CD4-positive, CD25-positive, alpha-beta regulatory T cell (primary cell): ENCODE data around the gene AARS1. TPM values are rescaled to one million over a fixed set of nuclear protein-coding genes. Genes with fewer than 3 reads are reported as not detected.
"Not testable (repeated sequence)": the region's sequence is repeated elsewhere in the genome, so short reads cannot be mapped to it uniquely, and the experiment has no call there.

Experiments used
- ATAC-seq, 2 donors: fragments of 150-1000 bp; cut with Tn5 transposase; one replicate each; pipeline ENCODE4 v1.10.0; 2021; ENCODE audit warnings: low read depth in 2 of 2, moderate number of reproducible peaks in 2 of 2, moderate library complexity in 1 of 2
- DNase-seq, 3 donors: peaks; one replicate each; pipeline versions ENCODE4 v3.0.0 to v3.0.0-alpha.2; 2012 to 2022; ENCODE audit warnings: mixed read lengths in 1 of 3
- H3K27ac ChIP-seq: one replicate; pipeline ENCODE4 v1.7.0; 2013; ENCODE audit warnings: mild to moderate bottlenecking, low read length; ENCODE audit not compliant: insufficient read depth, poor library complexity, severe bottlenecking
- H3K27me3 ChIP-seq: one replicate; pipeline ENCODE4 v1.7.0; 2013; ENCODE audit warnings: low read length; ENCODE audit not compliant: control insufficient read depth, insufficient read depth
- H3K36me3 ChIP-seq: one replicate; pipeline ENCODE4 v1.7.0; 2013; ENCODE audit warnings: mild to moderate bottlenecking, low read length, moderate library complexity; ENCODE audit not compliant: control insufficient read depth, insufficient read depth
- H3K4me1 ChIP-seq: 2 replicates; pipeline ENCODE4 v1.7.0; 2013; ENCODE audit warnings: mild to moderate bottlenecking, low read length; ENCODE audit not compliant: insufficient read depth, control insufficient read depth, poor library complexity, severe bottlenecking
- H3K4me3 ChIP-seq: one replicate; pipeline ENCODE4 v1.7.0; 2013; ENCODE audit warnings: low read depth, mild to moderate bottlenecking, low read length, moderate library complexity
- H3K9me3 ChIP-seq, 2 experiments: 1 replicate in 1 of 2; 2 replicates in 1 of 2; pipeline ENCODE4 v1.7.0; 2013; ENCODE audit warnings: low read length in 2 of 2, mild to moderate bottlenecking in 1 of 2, moderate library complexity in 1 of 2; ENCODE audit not compliant: control insufficient read depth in 2 of 2
- H3K27ac Mint-ChIP-seq, 3 donors: one replicate each; pipeline ENCODE4 v1.8.0; 2020 to 2022; ENCODE audit warnings: mild to moderate bottlenecking in 3 of 3, mixed read lengths in 3 of 3, moderate library complexity in 2 of 3
- H3K27me3 Mint-ChIP-seq: one replicate; pipeline ENCODE4 v1.8.0; 2022; ENCODE audit warnings: mild to moderate bottlenecking, mixed read lengths
- H3K36me3 Mint-ChIP-seq: one replicate; pipeline ENCODE4 v1.8.0; 2020; ENCODE audit warnings: mixed read lengths
- H3K4me1 Mint-ChIP-seq, 4 donors: one replicate each; pipeline ENCODE4 v1.8.0; 2020 to 2022; ENCODE audit warnings: mixed read lengths in 4 of 4, mild to moderate bottlenecking in 1 of 4
- H3K4me3 Mint-ChIP-seq, 4 donors: one replicate each; pipeline ENCODE4 v1.8.0; 2020 to 2022; ENCODE audit warnings: mild to moderate bottlenecking in 4 of 4, mixed read lengths in 4 of 4, moderate library complexity in 3 of 4
- H3K9me3 Mint-ChIP-seq, 7 donors: one replicate each; pipeline ENCODE4 v1.8.0; 2020 to 2022; ENCODE audit warnings: mixed read lengths in 7 of 7, mild to moderate bottlenecking in 3 of 7, moderate library complexity in 2 of 7
- polyA plus RNA-seq, 4 donors: library from polyadenylated mRNA; unstranded; fragments of 300-500 nt; fragmentation: Illumina TruSeq; gene quantifications; one replicate each; pipeline ENCODE4 v1.2.3, GENCODE V29; 2021
- total RNA-seq: library from RNA; stranded (reverse); gene quantifications from one replicate; pipeline ENCODE4 v1.2.3, GENCODE V29; 2022

Gene AARS1
- total and polyA plus RNA-seq, 5 donors from 2014 or later, result 25.2 to 34.5 (median 30.1) TPM

DNA sequence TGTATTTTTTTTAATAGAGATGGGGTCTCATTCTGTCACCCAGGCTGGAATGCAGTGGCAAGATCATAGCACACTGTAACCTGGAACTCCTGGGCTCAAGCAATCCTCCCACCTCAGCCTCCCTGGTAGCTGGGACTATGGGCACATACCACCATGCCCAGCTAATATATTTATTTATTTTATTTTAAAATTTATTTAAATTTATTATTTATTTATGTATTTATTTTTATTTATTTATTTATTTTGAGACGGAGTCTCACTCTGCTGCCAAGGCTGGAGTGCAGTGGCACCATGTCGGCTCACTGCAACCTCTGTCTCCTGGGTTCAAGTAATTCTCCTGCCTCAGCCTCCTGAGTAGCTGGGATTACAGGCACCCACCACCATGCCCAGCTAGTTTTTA is 18.4 kb upstream of the AARS1 start:
- H3K4me1 Mint-ChIP-seq, result peaks cover 20 to 46% (median 28%) of the 10 kb centered on the region in 4 donors
- not testable (repeated sequence) for ATAC-seq, H3K4me3 Mint-ChIP-seq, H3K4me1 ChIP-seq, H3K36me3 ChIP-seq, H3K27me3 Mint-ChIP-seq, H3K27ac ChIP-seq, H3K9me3 ChIP-seq, H3K27ac Mint-ChIP-seq, H3K9me3 Mint-ChIP-seq, H3K4me3 ChIP-seq, H3K27me3 ChIP-seq, DNase-seq
- H3K36me3 Mint-ChIP-seq, result peaks cover 13% of the 10 kb centered on the region

DNA sequence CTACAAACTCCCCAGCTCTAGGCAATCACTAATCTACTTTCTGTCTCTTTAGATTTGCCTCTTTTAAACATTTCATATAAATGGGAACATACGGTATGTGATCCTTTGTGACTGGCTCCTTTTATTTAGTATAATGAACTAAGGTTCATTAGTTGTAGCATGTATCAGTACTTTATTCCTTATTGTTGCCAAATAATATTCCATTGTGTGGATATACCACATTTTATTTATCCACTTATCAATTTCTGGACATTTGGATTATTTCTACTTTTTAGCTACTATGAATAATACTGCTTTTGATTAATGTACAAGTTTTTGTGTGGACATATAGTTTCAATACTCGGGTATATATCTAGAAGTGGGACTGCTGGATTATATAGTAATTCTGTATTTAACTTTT is 17.6 kb upstream of the AARS1 start:
- no peaks in the 10 kb centered on the region for H3K27me3 ChIP-seq

DNA sequence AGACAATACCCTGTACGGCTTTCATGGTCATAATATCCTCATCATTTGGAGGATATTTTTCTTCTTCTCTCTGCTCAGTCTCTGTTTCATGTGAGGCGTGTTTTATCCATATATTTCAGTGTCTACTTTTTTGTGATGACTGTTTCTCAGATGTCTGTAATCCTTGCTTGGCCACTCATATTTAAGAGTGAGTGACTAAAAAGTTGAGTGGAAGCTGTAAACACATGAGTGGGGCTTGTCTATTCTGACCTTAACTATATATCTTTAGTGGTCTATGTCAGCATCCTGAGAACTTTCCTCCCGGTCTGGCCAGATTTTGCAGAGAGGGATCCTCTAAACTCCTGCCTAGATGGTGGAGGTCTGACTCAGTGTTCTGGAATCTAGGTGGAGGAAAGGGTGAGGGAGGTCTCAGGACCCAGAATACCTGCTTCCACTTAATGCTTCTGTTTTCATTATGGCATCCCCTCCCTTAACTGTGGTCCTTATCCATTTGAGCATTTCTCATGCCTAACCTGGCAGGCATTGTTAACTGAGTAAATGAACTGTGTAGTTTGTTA is 15.7 kb upstream of the AARS1 start:
- H3K4me1 ChIP-seq, result peaks cover 12% of the 10 kb centered on the region
- H3K27me3 ChIP-seq, result no peaks in the 10 kb centered on the region
- DNase-seq (no peak), ATAC-seq (no peak)
- peaks cover 28% of the 10 kb centered on the region for H3K36me3 Mint-ChIP-seq
- peak overlapping the region in 2 of 4 donors; percentile 54 to 77 for H3K4me3 Mint-ChIP-seq
- peaks cover 0 to 9% (median 3%) of the 10 kb centered on the region in 7 donors for H3K9me3 Mint-ChIP-seq
- peaks cover 35 to 69% (median 50%) of the 10 kb centered on the region in 4 donors for H3K4me1 Mint-ChIP-seq
- no peaks in the 10 kb centered on the region for H3K27me3 Mint-ChIP-seq
- peaks cover 17% of the 10 kb centered on the region for H3K36me3 ChIP-seq
- H3K27ac Mint-ChIP-seq, result peak overlapping the region in 1 of 3 donors; percentile 15
- H3K4me3 ChIP-seq, result no peak overlapping the region
- no peak overlapping the region for H3K27ac ChIP-seq
- H3K9me3 ChIP-seq, result peaks cover 0 to 6% of the 10 kb centered on the region in 2 experiments

More for the DNA sequence above, 17.6 kb upstream of the AARS1 start:
- Mint-ChIP-seq H3K36me3 (peaks cover 15% of the 10 kb centered on the region), H3K4me3 (no peak overlapping the region), H3K27ac (peak overlapping the region in 1 of 3 donors; percentile 2), H3K27me3 (no peaks in the 10 kb centered on the region), H3K4me1 (peaks cover 25 to 50% (median 34%) of the 10 kb centered on the region in 4 donors), H3K9me3 (peaks cover 0 to 3% (median 0%) of the 10 kb centered on the region in 7 donors)
- H3K4me3 ChIP-seq, result no peak overlapping the region
- H3K27ac ChIP-seq, result no peak overlapping the region
- DNase-seq (no peak), ATAC-seq (no peak)
- H3K36me3 ChIP-seq, result peaks cover 11% of the 10 kb centered on the region
- no peaks in the 10 kb centered on the region for H3K9me3 ChIP-seq
- peaks cover 4% of the 10 kb centered on the region for H3K4me1 ChIP-seq

DNA sequence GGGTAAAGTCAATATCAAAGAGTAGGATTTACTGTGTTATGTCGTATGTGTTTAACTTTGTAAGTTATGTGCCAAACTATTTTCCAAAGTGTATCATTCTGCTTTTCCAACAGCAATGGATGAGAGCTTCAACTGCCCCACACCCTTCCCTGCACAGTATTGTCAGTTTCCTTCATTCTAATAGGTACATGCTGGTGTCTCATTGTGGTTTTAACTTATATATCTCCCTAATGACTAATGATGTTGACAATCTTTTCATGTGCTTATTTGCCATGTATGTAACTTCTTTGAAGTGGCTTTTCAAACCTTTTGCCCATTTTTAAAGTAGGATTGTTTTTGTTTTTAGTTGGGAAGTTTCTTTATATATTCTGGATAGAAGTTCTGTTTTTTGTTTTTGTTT is 13.4 kb upstream of the AARS1 start:
- peaks cover 44 to 80% (median 61%) of the 10 kb centered on the region in 4 donors for H3K4me1 Mint-ChIP-seq
- Histone ChIP-seq H3K9me3 (peaks cover 0 to 6% of the 10 kb centered on the region in 2 experiments), H3K27me3 (no peaks in the 10 kb centered on the region), H3K4me1 (peaks cover 18% of the 10 kb centered on the region), H3K4me3 (no peak overlapping the region), H3K36me3 (peaks cover 17% of the 10 kb centered on the region), H3K27ac (no peak overlapping the region)
- H3K27me3 Mint-ChIP-seq, result no peaks in the 10 kb centered on the region
- DNase-seq (no peak), ATAC-seq (no peak)
- peak overlapping the region in 1 of 4 donors; percentile 91 for H3K4me3 Mint-ChIP-seq
- peaks cover 0 to 9% (median 3%) of the 10 kb centered on the region in 7 donors for H3K9me3 Mint-ChIP-seq
- H3K36me3 Mint-ChIP-seq, result peaks cover 25% of the 10 kb centered on the region
- H3K27ac Mint-ChIP-seq, result peak overlapping the region; percentile 29 to 100 (median 76)

DNA sequence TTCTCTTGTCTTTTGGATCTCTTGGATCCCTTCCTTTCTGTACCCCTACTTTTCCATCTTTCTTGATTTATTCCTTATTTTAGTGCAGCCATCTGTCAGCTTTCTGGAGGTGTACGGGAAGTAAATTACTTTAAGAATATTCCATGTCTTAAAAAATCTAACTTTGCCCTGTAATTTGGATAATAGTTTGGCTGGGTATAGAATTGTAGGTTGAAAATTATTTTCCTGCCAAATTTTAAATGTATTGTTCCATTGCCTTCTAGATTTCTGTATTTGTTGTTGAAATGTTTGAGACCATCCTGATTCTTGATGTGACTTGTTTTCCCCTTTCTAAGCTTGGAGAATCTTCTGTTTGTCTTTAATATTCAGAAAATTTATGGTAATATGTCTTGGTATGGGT is 11.8 kb upstream of the AARS1 start:
- Histone ChIP-seq H3K36me3 (peaks cover 17% of the 10 kb centered on the region), H3K4me3 (peak overlapping the region; percentile 98), H3K27ac (no peak overlapping the region), H3K9me3 (peaks cover 0 to 6% of the 10 kb centered on the region in 2 experiments), H3K4me1 (peaks cover 18% of the 10 kb centered on the region), H3K27me3 (no peaks in the 10 kb centered on the region)
- no peak for ATAC-seq
- Mint-ChIP-seq H3K4me1 (peaks cover 36 to 71% (median 53%) of the 10 kb centered on the region in 4 donors), H3K27me3 (no peaks in the 10 kb centered on the region), H3K36me3 (peaks cover 25% of the 10 kb centered on the region), H3K9me3 (peaks cover 0 to 9% (median 3%) of the 10 kb centered on the region in 7 donors), H3K4me3 (peak overlapping the region; percentile 91 to 97 (median 94)), H3K27ac (peak overlapping the region in 2 of 3 donors; percentile 66 to 100)
- no peak for DNase-seq

DNA sequence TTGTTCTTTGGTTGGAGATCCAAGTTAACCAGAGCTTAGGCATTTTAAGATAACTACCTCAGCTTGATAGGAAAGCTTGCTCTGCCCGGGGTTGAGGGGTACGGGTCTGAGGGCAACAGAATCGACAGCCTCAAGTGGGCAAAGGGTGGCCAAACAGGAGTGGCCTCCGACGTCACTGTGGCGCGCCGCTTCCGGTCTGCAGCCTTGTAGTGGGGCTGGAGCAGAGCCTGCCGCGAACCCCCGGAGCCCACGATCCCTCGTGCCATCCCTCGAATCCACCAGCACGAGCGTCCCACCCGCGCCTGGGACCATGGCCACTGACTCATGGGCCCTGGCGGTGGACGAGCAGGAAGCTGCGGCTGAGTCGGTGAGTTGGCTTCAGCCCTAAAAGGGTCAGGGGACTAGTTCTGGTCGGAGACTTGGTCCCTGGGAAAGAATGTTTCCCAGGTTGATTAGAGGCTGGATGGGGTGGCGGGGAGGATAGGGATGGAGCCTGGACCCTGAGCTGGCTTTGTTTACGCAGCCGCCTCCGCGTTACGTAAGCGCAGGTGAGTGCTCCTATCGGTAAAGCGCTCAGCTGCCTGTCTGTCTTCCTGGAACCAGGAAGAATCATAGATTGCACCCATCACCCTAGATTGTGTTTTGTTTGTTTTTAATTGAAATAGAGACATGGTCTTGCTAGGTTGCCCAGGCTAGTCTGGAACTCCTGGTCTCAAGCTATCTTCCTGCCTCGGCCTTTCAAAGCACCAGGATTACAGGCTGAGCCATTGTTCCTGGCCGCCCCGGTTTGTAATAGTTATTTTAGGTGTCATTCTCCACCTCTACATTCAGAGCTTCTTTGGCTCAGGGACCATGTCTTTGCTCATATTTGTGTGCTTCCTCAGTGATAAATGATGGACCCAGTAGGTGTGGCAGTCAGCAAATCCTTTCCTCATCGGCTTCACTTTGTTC is 10.0 kb upstream of the AARS1 start, which contains the start of gene DDX19B:
Gene DDX19B, plus strand, starts transcription at position 199 of the 951 bp plus-strand sequence. Its CDS starts 112 bp downstream, at position 311.
- peak within 1 kb of the TSS; percentile 87 for H3K27ac ChIP-seq
- Mint-ChIP-seq H3K27me3 (no peaks in the 10 kb centered on the region), H3K4me1 (peaks cover 28 to 56% (median 41%) of the 10 kb centered on the region in 4 donors), H3K4me3 (peak within 1 kb of the TSS; percentile 91 to 97 (median 96)), H3K27ac (peak within 1 kb of the TSS; percentile 77 to 100 (median 99)), H3K9me3 (peaks cover 0 to 9% (median 2%) of the 10 kb centered on the region in 7 donors), H3K36me3 (peaks cover 19% of the 10 kb centered on the region)
- no peaks in the 10 kb centered on the region for H3K27me3 ChIP-seq
- DNase-seq, result peak; percentile 46 to 82 (median 50)
- peaks cover 17% of the 10 kb centered on the region for H3K36me3 ChIP-seq
- H3K9me3 ChIP-seq, result peaks cover 0 to 6% of the 10 kb centered on the region in 2 experiments
- H3K4me1 ChIP-seq, result peaks cover 18% of the 10 kb centered on the region
- peak; percentile 62 to 66 for ATAC-seq
- peak within 1 kb of the TSS; percentile 98 for H3K4me3 ChIP-seq

DNA sequence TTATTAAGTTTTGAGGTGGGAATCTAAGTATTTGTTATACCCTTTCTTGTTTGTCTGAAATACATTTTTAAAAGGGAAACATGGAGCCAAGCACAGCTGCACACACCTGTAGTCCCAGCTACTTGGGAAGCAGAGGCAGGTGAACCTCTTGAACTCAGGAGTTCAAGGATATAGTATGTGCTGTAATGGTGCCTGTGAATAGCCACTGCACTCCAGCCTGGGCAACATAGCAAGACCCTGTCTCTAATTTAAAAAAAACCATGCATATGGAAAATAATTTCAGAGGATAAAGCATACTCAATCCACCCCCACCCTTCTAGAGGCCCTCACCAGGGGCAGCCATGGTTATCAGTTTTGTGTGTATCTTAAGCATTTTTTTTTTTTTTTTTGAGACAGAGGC is 6.3 kb upstream of the AARS1 start:
- ATAC-seq (no peak), DNase-seq (no peak)
- no peaks in the 10 kb centered on the region for H3K9me3 Mint-ChIP-seq

More for the DNA sequence above, 6.3 kb upstream of the AARS1 start:
- H3K4me1 Mint-ChIP-seq, result peaks cover 9 to 22% (median 17%) of the 10 kb centered on the region in 4 donors
- H3K27ac Mint-ChIP-seq, result no peak overlapping the region
- H3K36me3 Mint-ChIP-seq, result peaks cover 2% of the 10 kb centered on the region
- H3K4me3 Mint-ChIP-seq, result peak overlapping the region in 1 of 4 donors; percentile 52
- Histone ChIP-seq H3K27ac (no peak overlapping the region), H3K27me3 (no peaks in the 10 kb centered on the region), H3K4me3 (no peak overlapping the region), H3K9me3 (no peaks in the 10 kb centered on the region), H3K4me1 (peaks cover 9% of the 10 kb centered on the region), H3K36me3 (no peaks in the 10 kb centered on the region)
- H3K27me3 Mint-ChIP-seq, result no peaks in the 10 kb centered on the region
